Small intestine (tissue), 7 donors: Measurements from ENCODE around the gene PPP1CA. TPM values are rescaled to one million over a fixed set of nuclear protein-coding genes. Genes with fewer than 3 reads are reported as not detected.
A peak's percentile ranks its signal among the peaks of the same experiment; 100 is the strongest.

Experiments
- DNase-seq, 2 donors: peaks; one replicate each; pipeline versions ENCODE4 v3.0.0 to v3.0.0-alpha.2; 2013
- FAIRE-seq: peaks from 2 replicates; lab custom pipeline; 2012; peaks lifted over from hg19 to GRCh38; lab: Jason Lieb, UNC
- H3K27ac ChIP-seq, 3 donors: one replicate each; pipeline ENCODE4 v1.5.1; 2013; ENCODE audit warnings: low read length in 2 of 3, mild to moderate bottlenecking in 2 of 3, control low read depth in 1 of 3, inconsistent platforms in 1 of 3, low read depth in 1 of 3, moderate library complexity in 1 of 3
- H3K27me3 ChIP-seq, 3 donors: one replicate each; pipeline ENCODE4 v1.6.1; 2013; ENCODE audit warnings: low read length in 3 of 3, inconsistent platforms in 1 of 3; ENCODE audit not compliant: control insufficient read depth in 3 of 3, insufficient read depth in 3 of 3
- H3K36me3 ChIP-seq, 3 donors: one replicate each; pipeline ENCODE4 v1.6.1; 2013; ENCODE audit warnings: low read length in 3 of 3, inconsistent platforms in 1 of 3, low read depth in 1 of 3, mild to moderate bottlenecking in 1 of 3, moderate library complexity in 1 of 3; ENCODE audit not compliant: control insufficient read depth in 3 of 3, insufficient read depth in 2 of 3
- H3K4me1 ChIP-seq, 3 donors: one replicate each; pipeline ENCODE4 v1.6.1; 2013; ENCODE audit warnings: low read length in 2 of 3, inconsistent platforms in 1 of 3, low read depth in 1 of 3, mild to moderate bottlenecking in 1 of 3, moderate library complexity in 1 of 3; ENCODE audit not compliant: control insufficient read depth in 3 of 3, insufficient read depth in 2 of 3
- H3K4me3 ChIP-seq, 3 donors: one replicate each; pipeline ENCODE4 v1.5.1; 2013; ENCODE audit warnings: low read length in 3 of 3, control low read depth in 1 of 3, inconsistent platforms in 1 of 3, low read depth in 1 of 3, mild to moderate bottlenecking in 1 of 3, moderate library complexity in 1 of 3
- H3K9me3 ChIP-seq, 2 donors: one replicate each; pipeline ENCODE4 v1.6.1; 2013; ENCODE audit warnings: low read depth in 1 of 2, low read length in 1 of 2; ENCODE audit not compliant: control insufficient read depth in 2 of 2, insufficient read depth in 1 of 2
- WGBS, 3 donors: extraction: QIAGEN DNeasy Blood & Tissue Kit; methylation state at CpG; one replicate each; pipeline ENCODE4 v1.1.7; 2013; 5-methylcytosine and 5-hydroxymethylcytosine counted together
- polyA plus RNA-seq, 4 donors: library from polyadenylated mRNA; stranded (reverse) in 3 of 4; unstranded in 1 of 4; fragments of 200-250 nt in 3 of 4; fragments of 120-200 nt in 1 of 4; gene quantifications; one replicate each; pipeline versions ENCODE4 v1.2.1 to v1.2.3, GENCODE V29; 2013
- donor health status: healthy with polysubstance abuse.
- donor health status: control.
- donor health status: control.
- donor health status: Bipolar disorder and iron deficiency.
- donor health status: healthy.

PPP1CA gene
- polyA plus RNA-seq, 4 donors = 123 to 211 (median 187) TPM

DNA sequence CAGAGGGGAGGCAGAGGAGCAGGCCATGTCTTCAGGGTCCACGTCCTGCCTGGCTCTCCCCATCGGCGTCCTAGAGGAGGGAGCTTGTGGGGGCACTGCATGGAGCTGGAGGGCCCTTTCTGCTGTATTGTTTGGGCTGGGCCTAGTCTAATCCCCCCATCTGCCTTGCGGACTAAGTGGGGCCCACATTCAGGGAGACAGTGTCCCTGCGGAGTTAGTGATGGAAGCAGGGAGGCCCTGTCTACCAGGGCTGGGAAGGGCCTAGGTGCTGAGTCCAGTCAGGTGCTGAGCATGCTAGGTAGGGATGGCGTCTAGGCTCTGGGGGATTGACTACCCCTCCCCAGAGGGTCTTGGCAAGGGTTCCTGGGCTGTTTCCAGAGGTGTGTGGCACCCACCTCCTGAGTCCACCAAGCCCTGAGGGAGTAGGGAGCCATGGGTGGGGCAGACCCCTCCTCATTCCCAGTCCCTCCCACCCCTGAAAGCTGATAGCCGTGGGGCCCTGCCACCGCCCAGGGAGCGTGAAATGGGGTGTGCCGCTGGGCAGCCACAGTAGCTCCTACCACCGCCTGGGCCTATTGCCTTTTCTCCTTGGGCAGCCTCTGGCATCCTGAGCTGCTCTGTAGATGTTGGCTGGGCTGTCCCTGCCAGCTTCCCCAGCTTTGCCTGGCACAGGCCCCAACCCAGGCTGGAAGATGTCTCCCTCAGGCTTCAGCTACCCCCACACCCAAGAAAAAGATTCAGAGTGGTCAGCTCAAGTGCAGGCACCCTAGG is 46.5 kb downstream of the PPP1CA start:
- FAIRE-seq (no peak), DNase-seq (peak in 1 of 2 donors; percentile 50)
- Histone ChIP-seq H3K27me3 (no peaks in the 10 kb centered on the region), H3K36me3 (peaks cover 0 to 15% (median 0%) of the 10 kb centered on the region in 3 donors), H3K4me1 (peaks cover 4 to 63% (median 5%) of the 10 kb centered on the region in 3 donors), H3K27ac (peak overlapping the region; percentile 92 to 99 (median 99)), H3K9me3 (no peaks in the 10 kb centered on the region), H3K4me3 (no peak overlapping the region)
- 28 to 64% (median 62%) methylated on average over 11 of the region's 11 CpGs for WGBS, 3 donors

DNA sequence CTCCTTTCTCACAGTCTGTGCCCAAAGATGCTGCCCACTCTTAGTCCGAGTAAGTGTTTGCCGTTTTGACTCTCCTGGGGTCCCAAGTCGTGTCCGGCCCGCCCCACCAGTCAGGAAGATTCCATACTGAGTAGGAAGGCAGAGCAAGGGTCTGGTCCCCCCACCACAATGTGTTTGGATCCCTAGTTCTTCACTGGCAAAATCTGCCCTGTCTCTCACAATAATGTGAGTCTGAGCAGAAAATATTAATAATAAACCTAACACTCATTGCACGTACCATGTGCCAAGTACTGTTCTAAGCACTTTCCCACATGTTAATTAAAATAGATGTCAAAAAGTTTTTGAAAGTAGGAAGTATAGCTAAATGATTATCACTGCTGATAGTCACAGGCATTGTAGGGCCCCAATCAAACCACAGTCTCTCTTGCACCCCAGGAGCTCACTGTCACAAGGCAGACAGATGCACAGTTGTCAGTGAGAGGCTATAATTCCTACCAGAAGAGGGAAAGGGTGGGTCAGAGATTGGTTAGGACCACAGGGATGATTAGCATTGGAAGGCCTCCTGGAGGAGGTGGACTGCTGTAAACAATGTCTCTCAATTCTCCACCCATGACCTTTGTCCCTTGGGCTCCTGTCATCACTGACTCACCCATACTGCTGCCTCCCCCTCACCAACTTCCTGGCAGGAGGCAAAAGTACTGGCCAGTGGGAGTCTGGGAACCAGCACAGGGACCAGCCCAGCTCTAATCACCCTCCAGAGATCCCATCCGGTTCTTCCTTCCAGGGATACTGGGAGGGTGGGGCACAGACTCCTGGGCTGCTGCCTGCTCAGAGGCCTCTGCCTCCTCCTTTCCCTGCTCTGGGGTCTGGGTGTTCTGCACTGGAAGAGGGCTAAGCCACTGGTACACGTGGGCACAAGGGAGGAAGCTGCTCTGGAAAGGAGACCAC is 47.3 kb downstream of the PPP1CA start:
- H3K9me3 ChIP-seq = no peaks in the 10 kb centered on the region
- no peak for FAIRE-seq
- peak overlapping the region in 2 of 3 donors; percentile 72 to 87 for H3K4me3 ChIP-seq
- no peaks in the 10 kb centered on the region for H3K27me3 ChIP-seq
- H3K36me3 ChIP-seq = peaks cover 0 to 20% (median 0%) of the 10 kb centered on the region in 3 donors
- peak; percentile 95 to 99 for DNase-seq
- 5 to 22% (median 19%) methylated on average over 8 of the region's 8 CpGs for WGBS, 3 donors
- peak overlapping the region; percentile 92 to 99 (median 99) for H3K27ac ChIP-seq
- peaks cover 4 to 63% (median 5%) of the 10 kb centered on the region in 3 donors for H3K4me1 ChIP-seq

DNA sequence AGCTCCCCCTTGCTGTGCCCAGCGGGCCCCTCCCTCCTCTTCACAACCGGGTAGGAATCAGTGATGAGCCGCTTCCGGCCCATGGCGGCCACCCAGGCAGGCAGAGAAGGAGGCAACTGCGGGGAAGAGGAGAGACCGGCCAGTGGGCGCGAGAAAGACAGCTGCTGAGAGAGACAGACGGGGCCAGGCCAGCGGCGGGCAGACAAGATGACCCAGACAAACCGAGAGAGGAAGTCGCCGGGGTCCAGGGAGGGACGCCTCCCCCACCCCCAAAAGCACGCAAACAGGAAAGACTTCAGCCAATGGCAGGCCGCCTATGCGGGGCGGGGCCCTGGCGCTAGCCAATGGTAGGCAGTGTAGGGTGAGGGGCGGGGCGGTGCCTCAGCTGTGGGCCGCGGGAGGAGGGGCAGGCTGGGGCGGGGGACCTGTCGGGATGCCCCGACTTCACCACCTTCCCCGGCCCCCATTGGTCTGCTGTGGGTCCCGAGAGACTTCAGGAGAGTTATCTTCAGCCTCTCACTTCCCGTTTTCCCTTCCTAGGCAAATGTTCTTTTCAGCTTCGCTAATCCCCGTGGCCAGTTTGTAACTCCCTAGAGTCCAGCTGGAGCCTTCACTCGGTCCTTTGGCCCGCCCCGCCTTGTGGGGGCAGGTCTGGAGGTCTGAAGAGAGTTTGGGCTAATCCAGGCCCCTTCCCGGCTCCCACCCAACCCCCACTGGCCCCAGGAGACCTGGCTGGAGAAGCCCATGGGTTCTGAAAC is 48.2 kb downstream of the PPP1CA start, which contains the start of gene POLD4:
Gene POLD4 (minus strand): TSS at position 230 of the 758 bp plus-strand sequence. CDS start 147 bp downstream, at position 83.
- peaks cover 0 to 21% (median 0%) of the 10 kb centered on the region in 3 donors for H3K36me3 ChIP-seq
- H3K9me3 ChIP-seq = no peaks in the 10 kb centered on the region
- DNase-seq (peak; percentile 96 to 98), FAIRE-seq (no peak)
- WGBS, 3 donors = 0 to 1% (median 0%) methylated on average over 34 to 37 of the region's 37 CpGs
- H3K27ac ChIP-seq = peak within 1 kb of the TSS; percentile 99
- peaks cover 4 to 66% (median 5%) of the 10 kb centered on the region in 3 donors for H3K4me1 ChIP-seq
- peak within 1 kb of the TSS; percentile 62 to 87 (median 72) for H3K4me3 ChIP-seq
- H3K27me3 ChIP-seq = no peaks in the 10 kb centered on the region

DNA sequence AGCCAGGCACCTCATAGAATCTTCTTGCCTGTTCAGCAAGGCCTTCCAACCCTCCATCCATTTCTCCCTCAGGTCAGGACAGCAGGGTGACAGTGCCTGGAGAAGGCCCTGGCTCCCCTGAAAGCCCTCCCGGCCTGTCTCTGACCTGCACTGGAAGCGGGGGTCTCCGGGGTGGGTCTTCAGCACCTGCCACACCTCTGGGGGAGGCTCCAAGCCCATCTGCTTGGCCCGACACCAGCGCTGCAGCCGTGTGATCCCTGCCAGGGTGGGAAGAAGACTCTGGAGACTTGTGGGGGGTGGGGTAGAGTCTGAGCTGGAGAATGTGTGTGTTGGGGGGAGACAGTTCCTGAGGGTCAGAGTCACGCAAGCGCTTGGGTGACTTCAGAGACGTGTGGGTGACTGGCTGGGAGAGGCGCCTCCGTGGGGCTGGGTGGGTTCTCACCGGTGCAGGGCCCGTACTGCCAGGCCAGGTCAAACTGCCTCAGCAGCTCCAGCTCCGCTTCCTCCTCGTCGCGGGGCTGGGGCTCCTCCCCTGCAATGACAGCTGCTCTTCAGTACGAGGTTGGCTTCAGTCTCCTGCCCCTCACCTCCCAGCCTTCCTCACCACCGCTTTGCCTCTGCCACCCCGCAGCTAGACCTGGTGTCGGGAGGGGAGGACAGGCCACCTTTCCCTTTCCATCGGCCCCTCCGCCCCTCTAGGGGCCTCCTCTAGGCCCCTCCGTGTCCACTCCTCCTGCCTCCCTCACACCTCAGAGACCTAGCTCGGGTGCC is 48.9 kb downstream of the PPP1CA start:
- Histone ChIP-seq H3K27me3 (no peaks in the 10 kb centered on the region), H3K27ac (peak overlapping the region; percentile 99), H3K4me1 (peaks cover 4 to 69% (median 5%) of the 10 kb centered on the region in 3 donors), H3K9me3 (no peaks in the 10 kb centered on the region), H3K4me3 (peak overlapping the region; percentile 62 to 87 (median 72)), H3K36me3 (peaks cover 0 to 21% (median 0%) of the 10 kb centered on the region in 3 donors)
- 7 to 12% (median 12%) methylated on average over 22 to 25 of the region's 25 CpGs for WGBS, 3 donors
- FAIRE-seq = no peak
- peak in 1 of 2 donors; percentile 59 for DNase-seq

DNA sequence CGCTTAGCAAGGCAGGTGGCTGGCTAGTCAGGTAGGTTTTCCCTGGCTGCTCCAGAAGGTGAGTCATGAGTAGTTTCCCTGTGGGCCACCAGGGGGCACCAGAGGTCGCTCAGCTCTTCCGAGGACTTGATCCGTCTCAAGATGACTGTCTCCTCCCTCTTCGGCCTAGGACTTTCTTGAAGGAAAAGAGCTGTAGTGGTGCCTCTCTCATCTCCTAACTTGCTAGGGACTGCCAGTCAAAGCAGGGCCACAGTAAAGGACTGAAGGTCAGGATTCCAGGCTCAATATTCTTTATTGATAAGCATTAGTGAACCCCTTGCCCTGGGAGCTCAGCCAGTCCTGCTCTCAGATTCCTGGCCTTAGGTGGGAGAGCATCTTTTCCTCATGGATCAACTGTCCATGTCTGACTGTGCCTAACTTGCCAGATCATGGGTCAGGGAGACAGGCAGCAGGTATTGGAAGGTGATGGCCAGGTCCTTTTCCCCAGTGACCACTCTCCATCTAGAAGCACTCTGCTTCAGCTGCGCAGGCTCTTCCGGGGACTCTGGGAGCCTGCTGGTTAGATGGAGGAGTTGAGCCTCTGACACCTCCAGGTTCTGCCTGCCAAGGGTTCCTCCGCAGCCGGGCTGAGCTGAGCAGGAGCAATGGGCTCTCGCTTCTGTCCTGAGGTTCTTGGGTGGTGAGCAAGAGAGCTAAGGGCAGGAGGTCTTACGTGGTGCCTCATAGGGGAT is 50.2 kb downstream of the PPP1CA start:
- FAIRE-seq (no peak), DNase-seq (peak; percentile 86 to 92)
- 53 to 55% (median 53%) methylated on average over 11 of the region's 11 CpGs for WGBS, 3 donors
- Histone ChIP-seq H3K9me3 (no peaks in the 10 kb centered on the region), H3K4me3 (no peak overlapping the region), H3K36me3 (peaks cover 0 to 21% (median 0%) of the 10 kb centered on the region in 3 donors), H3K4me1 (peaks cover 4 to 60% (median 5%) of the 10 kb centered on the region in 3 donors), H3K27ac (peak overlapping the region; percentile 35 to 77 (median 74)), H3K27me3 (no peaks in the 10 kb centered on the region)

DNA sequence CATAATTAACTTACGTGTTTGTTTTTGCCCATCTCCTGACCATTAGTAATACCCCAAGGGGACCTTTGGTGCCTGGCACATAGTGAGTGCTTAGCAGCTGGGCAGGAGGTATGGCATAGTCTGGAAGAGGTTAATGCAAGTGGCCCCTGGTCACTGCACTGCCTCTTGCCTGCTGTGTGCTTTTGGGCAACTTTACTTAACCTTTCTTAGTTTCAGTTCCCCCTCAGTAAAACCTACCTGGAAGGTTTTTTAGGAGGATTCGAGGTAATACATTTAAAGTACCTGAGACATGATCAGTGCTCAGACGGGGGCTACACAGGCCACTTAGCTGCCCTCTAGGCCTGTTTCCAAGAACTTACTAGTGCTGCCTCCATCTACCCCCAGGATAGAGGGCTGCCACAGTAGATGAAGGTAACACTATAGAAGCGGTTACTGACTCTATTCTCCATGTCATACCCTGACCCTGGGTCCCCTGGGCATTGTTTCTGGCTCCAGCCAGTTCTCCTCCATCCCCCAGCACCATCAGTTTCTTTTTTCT is 51.7 kb downstream of the PPP1CA start:
- Histone ChIP-seq H3K4me1 (peaks cover 0 to 59% (median 6%) of the 10 kb centered on the region in 3 donors), H3K27me3 (no peaks in the 10 kb centered on the region), H3K27ac (no peak overlapping the region), H3K4me3 (no peak overlapping the region), H3K36me3 (peaks cover 0 to 19% (median 0%) of the 10 kb centered on the region in 3 donors), H3K9me3 (no peaks in the 10 kb centered on the region)
- WGBS, 3 donors = 82 to 92% (median 91%) methylated on average over 4 of the region's 4 CpGs
- FAIRE-seq = no peak
- no peak for DNase-seq

DNA sequence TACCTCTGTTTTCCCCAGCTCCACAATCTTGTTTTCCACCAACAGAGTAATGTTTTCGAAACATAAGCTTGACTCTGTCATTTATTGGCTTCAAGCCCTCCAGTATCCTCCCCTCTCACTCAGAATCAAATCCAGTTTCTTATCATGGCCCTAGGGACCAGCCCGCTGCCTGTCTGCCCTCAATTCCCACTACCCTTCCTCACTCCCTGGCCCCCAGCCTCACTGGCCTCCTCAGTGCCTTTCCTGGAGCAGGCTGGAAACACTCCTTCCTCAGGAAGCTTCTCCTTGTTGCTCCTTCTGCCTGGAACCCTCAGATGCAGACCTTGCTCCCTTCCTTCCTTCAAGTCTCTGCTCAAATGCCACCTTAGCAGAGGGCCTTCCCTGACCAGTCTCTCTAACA is 52.2 kb downstream of the PPP1CA start:
- no peak overlapping the region for H3K27ac ChIP-seq
- WGBS, 3 donors = 89 to 98% (median 93%) methylated on average over 2 of the region's 2 CpGs
- no peaks in the 10 kb centered on the region for H3K27me3 ChIP-seq
- peaks cover 0 to 56% (median 6%) of the 10 kb centered on the region in 3 donors for H3K4me1 ChIP-seq
- H3K4me3 ChIP-seq = no peak overlapping the region
- peaks cover 0 to 19% (median 0%) of the 10 kb centered on the region in 3 donors for H3K36me3 ChIP-seq
- FAIRE-seq = no peak
- DNase-seq = no peak
- H3K9me3 ChIP-seq = no peaks in the 10 kb centered on the region
